ENCODE measurements around the gene AKAP3.

Gene AKAP3

GRCh38 chr12:4591180-4591687 is 57.6 kb downstream of the AKAP3 start:
- no peak for DNase-seq

GRCh38 chr12:4589941-4590340 is 58.9 kb downstream of the AKAP3 start:
- no peak for DNase-seq

DNA sequence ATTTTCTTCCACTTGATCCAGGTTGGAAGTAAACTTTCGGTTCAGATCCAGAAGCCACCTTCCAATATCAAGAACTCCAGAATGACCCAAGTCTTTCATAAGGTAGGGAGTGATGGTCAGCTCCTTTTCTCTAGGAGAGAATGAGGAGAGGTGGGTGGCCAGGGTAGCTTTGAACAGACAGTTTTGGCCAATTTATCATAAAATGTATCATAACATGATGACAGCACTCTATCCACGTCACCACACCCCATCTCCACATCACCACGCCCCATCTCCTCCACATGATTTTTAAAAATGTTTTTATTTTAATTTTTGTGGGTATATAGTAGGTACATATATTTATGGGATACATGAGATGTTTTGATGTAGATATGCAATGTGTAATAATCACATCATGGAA is 59.9 kb downstream of the AKAP3 start:
- no peak for DNase-seq

DNA sequence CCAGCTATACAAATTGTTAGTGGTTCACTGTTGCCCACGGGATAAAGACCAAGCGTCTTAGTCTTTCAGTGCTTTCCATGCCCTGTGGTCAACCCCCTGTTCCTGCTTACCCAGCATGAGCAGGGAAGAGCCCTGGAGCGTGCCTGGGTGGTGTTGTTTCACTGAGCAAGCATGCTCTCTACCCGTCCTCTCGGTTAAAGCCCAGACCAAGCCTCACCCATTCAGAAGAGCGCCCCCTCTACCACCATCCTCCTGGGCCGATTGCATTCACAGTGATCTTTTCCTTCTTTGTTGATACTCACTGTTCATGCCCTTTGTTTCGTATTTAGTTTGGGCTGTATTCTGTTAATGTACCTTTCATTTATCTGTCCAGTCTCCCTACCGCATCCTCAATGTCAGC is 61.7 kb downstream of the AKAP3 start:
- DNase-seq, result no peak

DNA sequence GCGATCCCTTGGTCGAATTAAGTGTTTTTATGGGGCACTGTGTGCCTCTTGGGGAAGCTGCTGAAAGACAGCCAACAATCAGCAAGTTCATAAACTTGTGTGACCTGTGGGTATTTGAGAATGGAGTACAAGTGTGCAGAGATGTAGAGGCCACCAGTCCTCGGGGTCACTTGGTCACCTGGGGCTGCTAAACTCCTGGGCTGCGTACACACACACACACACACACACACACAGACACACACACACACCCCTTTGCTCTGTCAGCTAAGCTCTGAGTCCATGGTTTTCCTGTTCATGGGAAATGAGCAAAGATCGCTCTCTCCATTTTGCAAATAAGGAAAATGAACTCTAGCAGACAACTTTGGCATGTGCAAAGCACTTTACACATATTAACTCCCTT is 62.4 kb downstream of the AKAP3 start:
- no peak for DNase-seq

DNA sequence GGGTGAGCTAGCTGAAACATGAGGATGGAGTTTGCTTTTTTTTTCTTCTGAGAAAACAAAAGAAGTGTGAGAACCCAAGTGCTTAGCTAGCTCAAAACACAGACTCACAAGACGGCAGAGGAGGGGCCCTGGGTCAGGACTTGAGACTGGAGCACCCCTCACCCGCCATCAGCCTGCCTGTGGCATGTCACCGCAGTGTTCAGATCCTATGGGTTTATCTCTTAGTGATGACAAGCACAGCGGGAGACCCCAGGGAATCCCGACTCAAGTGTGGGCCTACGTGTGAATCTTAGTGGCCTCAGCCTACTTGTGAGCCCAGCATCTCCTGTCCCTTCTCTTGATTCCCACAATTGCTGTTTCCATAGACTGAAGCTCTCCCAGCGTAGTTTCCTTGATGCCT is 64.0 kb downstream of the AKAP3 start:
- DNase-seq, result no peak

GRCh38 chr12:4584281-4584680 is 64.6 kb downstream of the AKAP3 start:
- DNase-seq, result no peak

DNA sequence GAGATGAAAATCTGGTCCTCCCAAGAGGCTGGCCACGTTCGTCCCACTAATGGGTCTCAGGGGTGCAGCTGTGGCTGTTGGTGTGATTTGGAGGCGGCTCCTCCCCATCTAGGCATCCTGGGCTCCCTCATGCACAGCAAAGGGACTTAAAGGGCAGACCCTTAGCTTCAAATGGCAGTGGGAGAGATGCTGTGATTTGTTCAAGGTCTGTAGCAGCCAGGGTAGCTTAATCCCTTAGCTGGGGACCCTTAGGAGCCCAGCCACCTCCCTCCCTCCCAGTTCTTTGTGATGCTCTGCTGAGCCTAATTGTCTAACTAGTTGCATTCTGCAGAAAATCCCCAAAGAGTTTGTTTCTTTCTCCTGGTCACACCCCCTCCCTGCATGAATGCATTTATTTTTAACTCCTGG is 68.6 kb downstream of the AKAP3 start:
- no peak for DNase-seq

DNA sequence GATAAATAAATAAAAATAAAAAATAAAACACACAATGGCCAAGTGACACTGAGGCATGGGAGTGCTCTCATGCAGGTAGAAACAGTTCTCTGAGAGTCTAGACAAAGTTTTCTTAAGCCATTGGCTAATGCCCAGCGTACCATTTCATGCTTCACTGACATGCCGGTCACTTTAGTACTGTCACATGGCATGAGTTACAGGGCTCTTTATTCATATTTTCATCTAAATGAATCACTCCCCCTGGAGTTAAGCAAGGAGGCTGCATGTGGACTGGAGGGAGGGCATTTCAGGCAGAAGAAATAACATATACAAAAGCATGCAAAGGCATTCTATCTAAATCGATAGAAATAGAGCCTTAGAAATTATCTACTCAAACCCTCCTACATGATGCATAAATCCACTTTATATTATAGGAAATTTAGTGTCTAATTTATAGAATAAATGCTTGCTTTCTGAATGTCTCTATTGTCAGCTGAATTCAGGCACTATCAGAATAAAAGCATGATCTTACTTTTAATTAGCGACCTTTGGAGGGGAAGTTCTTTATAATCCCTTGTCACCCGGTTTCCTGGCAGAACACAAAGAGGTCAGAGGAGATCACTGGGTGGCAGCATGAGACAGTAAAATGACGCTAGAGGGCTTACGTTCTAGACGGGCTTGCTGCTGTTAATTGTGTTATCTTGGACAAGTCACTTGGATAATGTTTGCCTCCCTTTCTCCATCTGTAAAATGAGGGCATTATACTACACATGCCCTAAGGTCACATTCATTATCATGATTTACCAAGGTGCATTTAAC is 69.3 kb downstream of the AKAP3 start:
- DNase-seq, result no peak

DNA sequence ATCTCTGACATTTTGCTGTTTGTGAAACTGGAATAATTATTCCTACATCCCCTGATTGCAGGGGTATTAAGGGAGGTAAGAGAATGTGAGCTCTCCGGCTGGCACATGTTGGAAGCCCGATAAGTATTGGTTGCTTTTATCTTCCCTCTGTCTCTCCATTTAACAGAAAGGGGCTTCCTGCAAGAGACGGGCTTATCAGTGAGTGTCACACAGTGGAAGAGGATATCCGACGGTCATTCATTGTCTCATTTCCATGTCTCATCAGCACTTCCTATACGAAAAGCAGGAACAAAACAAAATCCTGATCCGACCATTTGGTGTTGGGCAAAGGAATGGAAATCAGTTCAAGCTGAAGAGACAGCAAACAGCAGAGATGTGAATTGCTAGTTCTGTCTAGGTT is 76.2 kb downstream of the AKAP3 start:
- DNase-seq, result no peak

DNA sequence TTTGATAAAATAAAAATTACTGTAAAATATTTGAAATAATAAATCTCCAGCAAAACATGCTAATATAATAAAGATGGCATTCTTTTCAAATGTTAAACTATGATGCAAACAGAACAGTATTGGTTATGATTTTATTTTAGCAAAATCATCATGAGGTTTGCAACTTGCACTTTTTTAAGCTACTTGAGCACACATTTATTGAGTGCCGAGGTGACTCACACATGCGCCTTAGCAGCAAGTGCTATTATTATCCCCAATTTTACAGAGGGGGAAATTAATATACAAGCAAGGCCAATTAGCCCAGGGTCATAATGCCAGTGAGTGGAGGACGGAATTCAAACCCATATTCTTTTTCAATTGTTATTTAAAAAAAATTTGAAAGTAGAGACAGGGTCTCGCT is 79.6 kb downstream of the AKAP3 start:
- DNase-seq, result no peak

DNA sequence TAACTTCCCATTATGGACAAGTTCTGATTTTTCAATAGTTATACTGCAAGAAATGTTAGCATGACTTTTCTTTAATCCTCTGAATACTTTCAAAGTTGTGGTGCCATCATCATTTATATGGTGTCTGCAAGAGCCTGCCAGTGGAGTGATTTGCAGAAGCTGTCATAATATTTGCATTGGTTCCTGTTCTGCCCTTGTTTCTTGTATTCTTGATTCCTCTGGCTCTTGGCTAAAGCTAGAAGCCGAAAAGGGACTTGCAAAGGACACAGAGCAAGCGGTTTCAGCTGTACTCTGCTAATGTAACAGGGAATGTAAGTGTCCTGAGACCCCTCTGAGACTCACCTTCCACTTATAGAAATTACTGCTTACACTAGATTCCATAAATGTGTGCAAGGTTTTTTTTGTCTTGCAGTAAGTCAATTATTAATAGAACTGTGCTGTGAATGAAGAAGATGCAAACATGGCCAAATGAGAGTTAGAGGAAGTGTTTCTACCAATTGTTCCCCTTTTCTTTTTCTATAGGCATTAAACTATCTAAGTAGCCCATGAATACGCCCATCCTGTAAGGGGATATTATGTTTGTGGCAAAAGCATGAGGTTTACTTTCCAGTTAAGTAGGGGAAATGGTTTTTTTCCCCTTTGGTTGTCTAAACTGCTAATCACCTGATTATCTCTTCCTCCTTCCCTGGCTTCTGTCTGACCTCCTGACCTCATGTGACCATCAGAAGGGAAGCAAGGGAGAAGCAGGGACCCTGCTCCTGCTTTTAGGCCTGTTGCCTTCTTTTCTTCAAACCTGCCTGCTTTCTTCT is 81.6 kb downstream of the AKAP3 start:
- no peak for DNase-seq

- DNase-seq, result no peak
Observed at GRCh38 chr12:4566474-4566873, 82.4 kb downstream of the AKAP3 start.
